Neural progenitor cell (in vitro differentiated cells): ENCODE measurements around the gene TBC1D4. TPM values are rescaled to one million over a fixed set of nuclear protein-coding genes. Genes with fewer than 3 reads are reported as not detected.

Experiments
- DNase-seq: peaks from one replicate; pipeline ENCODE4 v3.0.0-alpha.2; 2016; ENCODE audit warnings: low spot score
- H2AFZ ChIP-seq: fragments of 200-600 bp; sonication (generic); replicated peaks from 2 replicates; pipeline ENCODE4 v1.6.1; 2016; ENCODE audit warnings: antibody characterized with exemption
- H3F3A ChIP-seq: fragments of 200-600 bp; sonication (generic); 2 replicates; pipeline ENCODE4 v1.6.1; 2016; ENCODE audit warnings: antibody characterized with exemption, low read depth
- H3K27ac ChIP-seq: fragments of 200-600 bp; sonication (generic); 2 replicates; pipeline ENCODE4 v1.5.1; 2016; ENCODE audit warnings: mild to moderate bottlenecking
- H3K27me3 ChIP-seq: fragments of 200-600 bp; sonication (generic); 2 replicates; pipeline ENCODE4 v1.6.1; 2016; ENCODE audit warnings: mild to moderate bottlenecking, moderate library complexity
- H3K36me3 ChIP-seq: fragments of 200-600 bp; sonication (generic); 2 replicates; pipeline ENCODE4 v1.5.1; 2016
- H3K4me1 ChIP-seq: fragments of 200-600 bp; sonication (generic); 2 replicates; pipeline ENCODE4 v1.6.1; 2016; ENCODE audit warnings: mixed run types
- H3K4me2 ChIP-seq: fragments of 200-600 bp; sonication (generic); 2 replicates; pipeline ENCODE4 v1.6.1; 2016
- H3K4me3 ChIP-seq: fragments of 200-600 bp; sonication (generic); 2 replicates; pipeline ENCODE4 v1.5.1; 2016
- H3K79me2 ChIP-seq: fragments of 200-600 bp; sonication (generic); 2 replicates; pipeline ENCODE4 v1.6.1; 2016; ENCODE audit warnings: low read depth
- H3K9ac ChIP-seq: fragments of 200-600 bp; sonication (generic); 2 replicates; pipeline ENCODE4 v1.6.1; 2016
- H3K9me3 ChIP-seq: fragments of 200-600 bp; sonication (generic); 2 replicates; pipeline ENCODE4 v1.5.1; 2016; ENCODE audit warnings: low read depth
- H4K20me1 ChIP-seq: fragments of 200-600 bp; sonication (generic); 2 replicates; pipeline ENCODE4 v1.6.1; 2016; ENCODE audit warnings: low read depth
- H3K27ac Mint-ChIP-seq: 3 replicates; pipeline ENCODE4 v1.8.0; 2021; ENCODE audit warnings: mixed read lengths
- H3K27me3 Mint-ChIP-seq: 2 replicates; pipeline ENCODE4 v1.8.0; 2022; ENCODE audit warnings: low read depth, mild to moderate bottlenecking, inconsistent platforms, moderate library complexity, mixed read lengths; ENCODE audit not compliant: insufficient read depth
- H3K36me3 Mint-ChIP-seq: 3 replicates; pipeline ENCODE4 v1.8.0; 2021; ENCODE audit warnings: mixed read lengths
- H3K4me1 Mint-ChIP-seq: 3 replicates; pipeline ENCODE4 v1.8.0; 2021; ENCODE audit warnings: mixed read lengths
- H3K4me3 Mint-ChIP-seq: 3 replicates; pipeline ENCODE4 v1.8.0; 2021; ENCODE audit warnings: mild to moderate bottlenecking, moderate library complexity, mixed read lengths
- H3K9me3 Mint-ChIP-seq: 3 replicates; pipeline ENCODE4 v1.8.0; 2020; ENCODE audit warnings: mixed read lengths
- EZH2 ChIP-seq: fragments of 200-600 bp; sonication (generic); IDR thresholded peaks from 2 replicates; pipeline ENCODE4 v1.6.1; 2017; ENCODE audit warnings: antibody characterized with exemption, mild to moderate bottlenecking, moderate library complexity
- EZH2phosphoT487 ChIP-seq: fragments of 200-600 bp; sonication (generic); IDR thresholded peaks from 2 replicates; pipeline ENCODE4 v1.6.1; 2017; ENCODE audit warnings: antibody characterized with exemption
- total RNA-seq: library from RNA; depleted of rRNA; stranded (reverse); fragments of >200 nt; gene quantifications from 2 replicates; pipeline ENCODE4 v1.2.3, GENCODE V29; 2015; ENCODE audit warnings: low replicate concordance
- TF ChIP-seq, protein P1 (sequence below): fragments of 200-600 bp; sonication (generic); IDR thresholded peaks from 2 replicates; pipeline ENCODE4 v1.5.1; 2017; ENCODE audit warnings: antibody characterized with exemption, mild to moderate bottlenecking

The TBC1D4 gene
- total RNA-seq, 1 donor from 2014 or later = 14.3 TPM

DNA sequence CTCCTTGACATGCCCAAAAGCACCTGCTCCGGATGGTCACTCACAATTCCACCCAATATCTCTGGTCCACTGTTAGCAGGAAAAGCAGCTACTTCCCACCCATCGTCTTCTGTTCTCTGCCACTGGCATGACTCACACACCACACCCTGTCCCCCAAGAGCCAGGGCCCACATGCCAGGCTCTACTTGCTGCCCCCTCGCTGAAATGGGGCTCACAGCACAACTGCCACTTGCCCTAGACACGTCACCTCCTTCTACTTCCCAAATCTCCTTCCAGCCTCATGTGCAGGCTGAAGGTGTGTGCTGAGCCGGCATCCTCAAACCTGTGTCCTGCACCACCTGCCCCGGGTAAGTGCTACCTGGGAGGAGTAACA lies 65.0 kb downstream of the TBC1D4 start:
- no peak for DNase-seq
- no peaks in the 10 kb centered on the region for H3F3A ChIP-seq
- TF ChIP-seq EZH2 = no peak
- TF ChIP-seq, protein P1, sequence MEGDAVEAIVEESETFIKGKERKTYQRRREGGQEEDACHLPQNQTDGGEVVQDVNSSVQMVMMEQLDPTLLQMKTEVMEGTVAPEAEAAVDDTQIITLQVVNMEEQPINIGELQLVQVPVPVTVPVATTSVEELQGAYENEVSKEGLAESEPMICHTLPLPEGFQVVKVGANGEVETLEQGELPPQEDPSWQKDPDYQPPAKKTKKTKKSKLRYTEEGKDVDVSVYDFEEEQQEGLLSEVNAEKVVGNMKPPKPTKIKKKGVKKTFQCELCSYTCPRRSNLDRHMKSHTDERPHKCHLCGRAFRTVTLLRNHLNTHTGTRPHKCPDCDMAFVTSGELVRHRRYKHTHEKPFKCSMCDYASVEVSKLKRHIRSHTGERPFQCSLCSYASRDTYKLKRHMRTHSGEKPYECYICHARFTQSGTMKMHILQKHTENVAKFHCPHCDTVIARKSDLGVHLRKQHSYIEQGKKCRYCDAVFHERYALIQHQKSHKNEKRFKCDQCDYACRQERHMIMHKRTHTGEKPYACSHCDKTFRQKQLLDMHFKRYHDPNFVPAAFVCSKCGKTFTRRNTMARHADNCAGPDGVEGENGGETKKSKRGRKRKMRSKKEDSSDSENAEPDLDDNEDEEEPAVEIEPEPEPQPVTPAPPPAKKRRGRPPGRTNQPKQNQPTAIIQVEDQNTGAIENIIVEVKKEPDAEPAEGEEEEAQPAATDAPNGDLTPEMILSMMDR = no peak
- no peak for TF ChIP-seq EZH2phosphoT487
- H3K4me1 ChIP-seq = peaks cover 7% of the 10 kb centered on the region
- H3K27me3 Mint-ChIP-seq = no peaks in the 10 kb centered on the region
- no peak overlapping the region for H3K9ac ChIP-seq
- H3K4me2 ChIP-seq = no peak overlapping the region
- H3K4me3 ChIP-seq = no peak overlapping the region
- H3K36me3 ChIP-seq = no peaks in the 10 kb centered on the region
- no peaks in the 10 kb centered on the region for H3K9me3 ChIP-seq
- H3K4me1 Mint-ChIP-seq = peaks cover 13% of the 10 kb centered on the region
- H3K27me3 ChIP-seq = no peaks in the 10 kb centered on the region
- H3K79me2 ChIP-seq = no peaks in the 10 kb centered on the region
- no peak overlapping the region for H2AFZ ChIP-seq
- H4K20me1 ChIP-seq = no peaks in the 10 kb centered on the region
- no peak overlapping the region for H3K27ac ChIP-seq
- peaks cover 4% of the 10 kb centered on the region for H3K36me3 Mint-ChIP-seq
- H3K9me3 Mint-ChIP-seq = peaks cover 2% of the 10 kb centered on the region
- H3K4me3 Mint-ChIP-seq = no peak overlapping the region
- H3K27ac Mint-ChIP-seq = no peak overlapping the region

DNA sequence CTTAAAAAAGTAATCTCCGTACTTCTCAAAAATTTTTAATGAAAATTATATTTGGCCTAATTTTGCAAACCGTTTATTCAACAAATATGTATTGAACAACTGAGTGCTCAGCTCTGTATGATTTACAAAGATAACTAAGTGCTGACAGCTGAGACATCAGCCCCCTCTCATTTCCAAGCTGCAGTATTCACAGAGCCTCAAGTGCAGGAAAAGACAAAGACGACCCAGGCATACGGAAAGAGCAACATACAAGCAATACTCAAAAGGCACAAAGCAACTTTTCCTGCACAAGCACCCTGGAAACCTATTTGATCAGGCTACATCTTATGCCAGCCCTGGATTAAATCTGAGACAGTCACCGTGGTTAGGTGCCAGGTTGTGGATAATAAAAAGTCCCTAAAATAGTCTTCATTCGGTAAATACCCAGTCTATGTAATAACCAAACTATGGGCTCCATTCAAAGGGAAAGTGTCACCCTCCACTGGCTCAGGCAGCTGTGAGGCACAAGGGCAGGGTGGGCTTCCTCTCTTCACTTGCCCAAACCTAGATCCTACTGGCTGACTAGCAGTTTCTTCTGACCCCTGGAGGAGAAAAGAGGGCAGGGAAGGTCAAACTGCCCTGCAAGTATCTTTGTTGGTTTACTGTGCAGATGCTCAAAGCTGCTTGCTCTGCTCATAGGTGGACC lies 65.5 kb downstream of the TBC1D4 start:
- Histone ChIP-seq H3F3A (no peaks in the 10 kb centered on the region), H3K79me2 (no peaks in the 10 kb centered on the region), H3K9me3 (no peaks in the 10 kb centered on the region), H3K36me3 (no peaks in the 10 kb centered on the region), H3K27ac (no peak overlapping the region), H3K27me3 (no peaks in the 10 kb centered on the region), H3K4me2 (no peak overlapping the region), H3K4me3 (no peak overlapping the region), H4K20me1 (no peaks in the 10 kb centered on the region), H3K9ac (no peak overlapping the region), H2AFZ (no peak overlapping the region), H3K4me1 (peaks cover 7% of the 10 kb centered on the region)
- H3K4me3 Mint-ChIP-seq = no peak overlapping the region
- H3K27ac Mint-ChIP-seq = peak overlapping the region; percentile 10
- peaks cover 13% of the 10 kb centered on the region for H3K4me1 Mint-ChIP-seq
- H3K27me3 Mint-ChIP-seq = no peaks in the 10 kb centered on the region
- peaks cover 2% of the 10 kb centered on the region for H3K9me3 Mint-ChIP-seq
- TF ChIP-seq, protein P1 = peak; percentile 27
- TF ChIP-seq EZH2phosphoT487 = no peak
- peaks cover 4% of the 10 kb centered on the region for H3K36me3 Mint-ChIP-seq
- DNase-seq = no peak

DNA sequence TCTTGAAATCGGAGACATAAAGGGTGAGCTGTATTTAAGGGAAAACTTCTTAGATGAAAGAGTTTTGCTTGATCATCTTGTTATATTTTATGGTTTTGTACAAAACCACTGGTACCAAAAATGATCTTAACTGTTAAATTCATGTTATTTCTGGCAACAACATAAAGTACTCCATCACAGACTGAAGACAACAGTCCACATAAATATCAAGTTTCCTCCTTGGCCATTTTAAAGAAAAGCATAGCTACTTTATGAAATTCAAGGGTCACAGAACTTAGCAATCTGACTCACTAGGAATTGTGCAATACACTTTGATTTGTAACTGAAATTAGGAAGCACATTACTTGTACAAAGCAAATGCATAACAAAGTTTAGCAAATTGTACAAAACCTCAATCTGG lies 66.3 kb downstream of the TBC1D4 start:
- H3K4me1 Mint-ChIP-seq = peaks cover 11% of the 10 kb centered on the region
- Histone ChIP-seq H3F3A (no peaks in the 10 kb centered on the region), H2AFZ (no peak overlapping the region), H3K36me3 (no peaks in the 10 kb centered on the region), H3K27me3 (no peaks in the 10 kb centered on the region), H3K4me1 (peaks cover 7% of the 10 kb centered on the region), H3K27ac (no peak overlapping the region), H3K9ac (no peak overlapping the region), H3K4me2 (no peak overlapping the region), H4K20me1 (no peaks in the 10 kb centered on the region), H3K9me3 (no peaks in the 10 kb centered on the region), H3K4me3 (no peak overlapping the region), H3K79me2 (no peaks in the 10 kb centered on the region)
- peaks cover 5% of the 10 kb centered on the region for H3K9me3 Mint-ChIP-seq
- peaks cover 5% of the 10 kb centered on the region for H3K36me3 Mint-ChIP-seq
- H3K27ac Mint-ChIP-seq = no peak overlapping the region
- no peak for DNase-seq
- TF ChIP-seq EZH2 (no peak), EZH2phosphoT487 (no peak)
- TF ChIP-seq, protein P1 = no peak
- no peaks in the 10 kb centered on the region for H3K27me3 Mint-ChIP-seq
- no peak overlapping the region for H3K4me3 Mint-ChIP-seq
